GM21526 (cell line): ENCODE data around the gene ARSB.
"Not testable (repeated sequence)": the region's sequence is repeated elsewhere in the genome, so short reads cannot be mapped to it uniquely, and the experiment has no call there.

Experiments
- ATAC-seq: cut with Tn5 transposase; IDR thresholded peaks from one replicate; pipeline ENCODE4 v1.9.1; 2021; ENCODE audit warnings: moderate library complexity; ENCODE audit not compliant: unreplicated experiment, low FRiP score

The ARSB gene

GRCh38 chr5:78791501-78792100, 193.5 kb downstream of the ARSB start:
- no peak for ATAC-seq

GRCh38 chr5:78787783-78788182, 197.3 kb downstream of the ARSB start:
- ATAC-seq: no peak

GRCh38 chr5:78785454-78785853, 199.7 kb downstream of the ARSB start:
- ATAC-seq: no peak

- ATAC-seq: no peak
These were observed 201.5 kb downstream of the ARSB start for GRCh38 chr5:78783434-78784130.

GRCh38 chr5:78782728-78783127, 202.4 kb downstream of the ARSB start:
- no peak for ATAC-seq

GRCh38 chr5:78781611-78782286, 203.4 kb downstream of the ARSB start:
- ATAC-seq: no peak

- ATAC-seq: no peak
These were observed 205.1 kb downstream of the ARSB start for GRCh38 chr5:78779771-78780616.

- no peak for ATAC-seq
These were observed 205.8 kb downstream of the ARSB start for GRCh38 chr5:78779262-78779661.

GRCh38 chr5:78778538-78778937, 206.6 kb downstream of the ARSB start:
- ATAC-seq: no peak

GRCh38 chr5:78777901-78778300, 207.2 kb downstream of the ARSB start:
- ATAC-seq: no peak

GRCh38 chr5:78776637-78777036, 208.5 kb downstream of the ARSB start:
- no peak for ATAC-seq

GRCh38 chr5:78773655-78774054, 211.5 kb downstream of the ARSB start:
- ATAC-seq: no peak

- ATAC-seq: no peak
These were observed 213.6 kb downstream of the ARSB start for GRCh38 chr5:78771260-78772205.

GRCh38 chr5:78768781-78769380, 216.2 kb downstream of the ARSB start:
- ATAC-seq: no peak

GRCh38 chr5:78766412-78766762, 218.7 kb downstream of the ARSB start:
- no peak for ATAC-seq

- no peak for ATAC-seq
These were observed 219.2 kb downstream of the ARSB start for GRCh38 chr5:78765756-78766411.

GRCh38 chr5:78765116-78765515, 220.0 kb downstream of the ARSB start:
- ATAC-seq: no peak

- ATAC-seq: no peak
These were observed 221.4 kb downstream of the ARSB start for GRCh38 chr5:78763659-78764189.

GRCh38 chr5:78762743-78763142, 222.4 kb downstream of the ARSB start:
- not testable (repeated sequence) for ATAC-seq
